Body of pancreas (tissue), 4 donors: Measurements from ENCODE around the gene SHANK3.

Experiments used
- POLR2A ChIP-seq, 3 donors: fragments of 450-650 bp; IDR thresholded peaks; one replicate each; pipeline ENCODE4 v1.6.1; 2016; ENCODE audit warnings: antibody characterized with exemption in 3 of 3, mild to moderate bottlenecking in 2 of 3
- TF ChIP-seq, protein P1 (sequence below), 7 experiments: fragments of 450-650 bp in 4 of 7; fragments of 200-600 bp in 3 of 7; sonication (generic) in 3 of 7; IDR thresholded peaks; one replicate each; pipeline ENCODE4 v1.5.1; 2016 to 2019; ENCODE audit warnings: antibody characterized with exemption in 7 of 7

DNA sequence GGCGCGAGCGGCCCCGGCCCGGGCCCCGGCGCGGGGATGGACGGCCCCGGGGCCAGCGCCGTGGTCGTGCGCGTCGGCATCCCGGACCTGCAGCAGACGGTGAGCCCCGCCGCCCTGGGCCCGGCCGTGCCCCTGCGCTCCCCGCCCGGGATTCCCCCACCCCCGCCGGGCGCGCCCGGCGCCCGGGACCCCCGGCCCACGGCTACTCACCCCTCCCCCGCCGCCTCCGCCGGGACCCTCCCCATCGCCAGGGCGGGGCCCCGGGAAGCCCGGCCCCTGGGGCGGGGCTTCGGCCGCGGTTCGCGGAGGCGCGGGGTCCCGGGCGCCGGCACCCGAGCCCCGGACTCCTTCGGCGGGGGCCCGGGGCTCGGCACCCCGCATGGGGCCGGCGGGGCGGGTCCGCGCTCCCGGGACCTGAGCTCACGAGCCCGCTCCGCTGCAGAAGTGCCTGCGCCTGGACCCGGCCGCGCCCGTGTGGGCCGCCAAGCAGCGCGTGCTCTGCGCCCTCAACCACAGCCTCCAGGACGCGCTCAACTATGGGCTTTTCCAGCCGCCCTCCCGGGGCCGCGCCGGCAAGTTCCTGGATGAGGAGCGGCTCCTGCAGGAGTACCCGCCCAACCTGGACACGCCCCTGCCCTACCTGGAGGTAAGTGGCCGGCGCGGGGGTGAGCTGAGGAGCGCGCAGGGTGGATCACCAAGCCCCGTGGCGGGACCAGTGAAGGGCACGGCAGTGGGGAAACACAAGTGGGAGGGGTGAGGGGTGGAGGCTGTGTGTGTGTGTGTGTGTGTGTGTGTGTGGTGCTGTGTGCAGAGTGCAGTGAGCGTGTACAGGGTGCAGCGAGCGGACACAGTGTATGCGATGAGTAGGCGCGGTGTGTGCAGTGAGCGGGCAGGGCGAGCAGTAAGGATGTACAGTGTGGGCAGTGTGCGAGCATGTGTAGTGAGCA is 2.3 kb downstream of the SHANK3 start:
- TF ChIP-seq, protein P1, sequence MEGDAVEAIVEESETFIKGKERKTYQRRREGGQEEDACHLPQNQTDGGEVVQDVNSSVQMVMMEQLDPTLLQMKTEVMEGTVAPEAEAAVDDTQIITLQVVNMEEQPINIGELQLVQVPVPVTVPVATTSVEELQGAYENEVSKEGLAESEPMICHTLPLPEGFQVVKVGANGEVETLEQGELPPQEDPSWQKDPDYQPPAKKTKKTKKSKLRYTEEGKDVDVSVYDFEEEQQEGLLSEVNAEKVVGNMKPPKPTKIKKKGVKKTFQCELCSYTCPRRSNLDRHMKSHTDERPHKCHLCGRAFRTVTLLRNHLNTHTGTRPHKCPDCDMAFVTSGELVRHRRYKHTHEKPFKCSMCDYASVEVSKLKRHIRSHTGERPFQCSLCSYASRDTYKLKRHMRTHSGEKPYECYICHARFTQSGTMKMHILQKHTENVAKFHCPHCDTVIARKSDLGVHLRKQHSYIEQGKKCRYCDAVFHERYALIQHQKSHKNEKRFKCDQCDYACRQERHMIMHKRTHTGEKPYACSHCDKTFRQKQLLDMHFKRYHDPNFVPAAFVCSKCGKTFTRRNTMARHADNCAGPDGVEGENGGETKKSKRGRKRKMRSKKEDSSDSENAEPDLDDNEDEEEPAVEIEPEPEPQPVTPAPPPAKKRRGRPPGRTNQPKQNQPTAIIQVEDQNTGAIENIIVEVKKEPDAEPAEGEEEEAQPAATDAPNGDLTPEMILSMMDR (IDR thresholded peaks at IDR 0.05) = no peak
- no peak for TF ChIP-seq POLR2A (IDR thresholded peaks at IDR 0.05)
